DND-41 (cell line): ENCODE measurements around the gene NSMF.

Experiments
- ATAC-seq: fragments of 200-7000 bp; cut with Tn5 transposase; 3 replicates; pipeline ENCODE4 v1.9.1; 2021; ENCODE audit warnings: low read depth; ENCODE audit not compliant: insufficient read depth
- DNase-seq: peaks from one replicate; pipeline ENCODE4 v3.0.0-alpha.2; 2020
- H2AFZ ChIP-seq: 2 replicates; pipeline ENCODE4 v1.6.0; 2012; ENCODE audit warnings: low read depth, low read length
- H3K27ac ChIP-seq: 2 replicates; pipeline ENCODE4 v1.5.1; 2012; ENCODE audit warnings: low read length, inconsistent platforms
- H3K27me3 ChIP-seq: fragments of 200-600 bp; sonication (generic); 2 replicates; pipeline ENCODE4 v1.6.0; 2012; ENCODE audit warnings: low read length, mild to moderate bottlenecking, inconsistent platforms; ENCODE audit not compliant: insufficient read depth, poor library complexity
- H3K36me3 ChIP-seq: 2 replicates; pipeline ENCODE4 v1.5.1; 2012; ENCODE audit warnings: low read length, inconsistent platforms; ENCODE audit not compliant: insufficient read depth
- H3K4me1 ChIP-seq: 2 replicates; pipeline ENCODE4 v1.5.1; 2012; ENCODE audit warnings: mild to moderate bottlenecking, low read length; ENCODE audit not compliant: insufficient read depth
- H3K4me2 ChIP-seq: 2 replicates; pipeline ENCODE4 v1.6.0; 2012; ENCODE audit warnings: mild to moderate bottlenecking, moderate library complexity, low read length, inconsistent platforms; ENCODE audit not compliant: insufficient read depth
- H3K4me3 ChIP-seq, 2 experiments: fragments of 200-600 bp in 1 of 2; shearing (Covaris generic) in 1 of 2; 2 replicates each; pipeline ENCODE4 v1.5.1; 2012 to 2016; ENCODE audit warnings: inconsistent platforms in 2 of 2, low read length in 2 of 2, mild to moderate bottlenecking in 2 of 2, low read depth in 1 of 2, moderate library complexity in 1 of 2
- H3K79me2 ChIP-seq: 2 replicates; pipeline ENCODE4 v1.6.0; 2012; ENCODE audit warnings: low read length, inconsistent platforms; ENCODE audit not compliant: insufficient read depth
- H3K9ac ChIP-seq: 2 replicates; pipeline ENCODE4 v1.6.0; 2012; ENCODE audit warnings: low read depth, mild to moderate bottlenecking, inconsistent platforms, low read length, moderate library complexity
- H3K9me3 ChIP-seq: 2 replicates; pipeline ENCODE4 v1.5.1; 2012; ENCODE audit warnings: low read length, moderate library complexity, mild to moderate bottlenecking, inconsistent platforms; ENCODE audit not compliant: insufficient read depth, severe bottlenecking
- H4K20me1 ChIP-seq: 2 replicates; pipeline ENCODE4 v1.6.0; 2012; ENCODE audit warnings: low read length; ENCODE audit not compliant: insufficient read depth
- EZH2 ChIP-seq: IDR thresholded peaks from 3 replicates; pipeline ENCODE4 v1.6.1; 2012; ENCODE audit warnings: borderline replicate concordance, low read depth, mild to moderate bottlenecking, moderate library complexity, low read length, inconsistent platforms; ENCODE audit not compliant: severe bottlenecking
- TF ChIP-seq, protein P1 (sequence below): IDR thresholded peaks from 2 replicates; pipeline ENCODE4 v1.5.1; 2012; ENCODE audit warnings: borderline replicate concordance, low read length, moderate library complexity, mild to moderate bottlenecking; ENCODE audit not compliant: poor library complexity, severe bottlenecking; ENCODE audit errors: extremely low read depth

Gene NSMF

DNA sequence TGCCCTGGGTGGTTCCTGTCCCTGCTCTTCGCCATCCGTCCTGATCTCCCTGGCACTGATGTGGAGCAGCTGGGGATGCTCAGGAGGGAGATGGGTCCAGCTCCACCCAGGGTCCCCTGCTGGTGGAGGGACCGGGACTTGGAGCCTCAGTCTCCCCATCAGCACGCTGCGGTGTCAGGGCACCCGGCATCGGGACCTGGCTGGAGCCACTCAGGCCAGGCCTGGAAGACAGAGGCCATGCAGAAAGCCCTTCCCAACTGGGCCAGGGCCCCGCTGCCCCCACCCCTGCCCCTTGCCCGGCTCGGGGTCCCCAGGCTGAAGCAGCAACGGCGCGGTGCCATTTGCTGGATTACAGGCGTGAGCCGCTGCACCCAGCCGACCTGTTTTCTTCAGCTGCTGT lies 40.3 kb upstream of the NSMF start:
- no peak for ATAC-seq

DNA sequence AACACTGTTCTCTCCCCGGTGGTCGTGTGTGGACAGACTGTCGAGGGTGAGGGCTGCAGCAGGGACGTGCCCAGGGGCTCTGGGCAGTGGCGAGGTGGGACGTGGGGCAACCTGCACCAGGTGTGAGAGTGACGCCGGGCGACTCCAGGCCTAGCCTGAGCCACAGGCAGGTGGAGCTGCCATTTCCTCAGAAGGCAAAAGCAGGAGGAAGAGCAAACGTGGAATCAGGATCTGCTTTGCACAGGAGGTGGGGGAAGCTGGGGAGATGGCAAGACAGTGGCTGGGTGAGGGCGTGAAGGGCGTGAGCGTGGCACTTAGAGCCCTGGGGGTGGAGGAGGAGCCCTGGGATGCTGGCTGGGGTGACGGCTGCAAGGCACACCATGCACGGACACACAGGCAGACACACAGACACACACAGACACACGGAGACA lies 39.6 kb upstream of the NSMF start:
- Histone ChIP-seq H3K27ac (no peak overlapping the region), H3K9ac (no peak overlapping the region), H3K36me3 (no peaks in the 10 kb centered on the region), H3K4me2 (no peak overlapping the region), H3K4me1 (no peaks in the 10 kb centered on the region), H2AFZ (no peak overlapping the region), H3K9me3 (no peaks in the 10 kb centered on the region), H3K79me2 (no peaks in the 10 kb centered on the region), H3K4me3 (no peak overlapping the region), H3K27me3 (no peaks in the 10 kb centered on the region), H4K20me1 (peaks cover 13% of the 10 kb centered on the region; the same call in 1 of the 2 replicates)
- DNase-seq (no peak), ATAC-seq (no peak)
- TF ChIP-seq, protein P1, sequence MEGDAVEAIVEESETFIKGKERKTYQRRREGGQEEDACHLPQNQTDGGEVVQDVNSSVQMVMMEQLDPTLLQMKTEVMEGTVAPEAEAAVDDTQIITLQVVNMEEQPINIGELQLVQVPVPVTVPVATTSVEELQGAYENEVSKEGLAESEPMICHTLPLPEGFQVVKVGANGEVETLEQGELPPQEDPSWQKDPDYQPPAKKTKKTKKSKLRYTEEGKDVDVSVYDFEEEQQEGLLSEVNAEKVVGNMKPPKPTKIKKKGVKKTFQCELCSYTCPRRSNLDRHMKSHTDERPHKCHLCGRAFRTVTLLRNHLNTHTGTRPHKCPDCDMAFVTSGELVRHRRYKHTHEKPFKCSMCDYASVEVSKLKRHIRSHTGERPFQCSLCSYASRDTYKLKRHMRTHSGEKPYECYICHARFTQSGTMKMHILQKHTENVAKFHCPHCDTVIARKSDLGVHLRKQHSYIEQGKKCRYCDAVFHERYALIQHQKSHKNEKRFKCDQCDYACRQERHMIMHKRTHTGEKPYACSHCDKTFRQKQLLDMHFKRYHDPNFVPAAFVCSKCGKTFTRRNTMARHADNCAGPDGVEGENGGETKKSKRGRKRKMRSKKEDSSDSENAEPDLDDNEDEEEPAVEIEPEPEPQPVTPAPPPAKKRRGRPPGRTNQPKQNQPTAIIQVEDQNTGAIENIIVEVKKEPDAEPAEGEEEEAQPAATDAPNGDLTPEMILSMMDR, result no peak
- no peak for TF ChIP-seq EZH2

More for the DNA sequence above, 40.3 kb upstream of the NSMF start:
- no peak for DNase-seq
- no peaks in the 10 kb centered on the region for H3K79me2 ChIP-seq
- no peak for TF ChIP-seq EZH2
- TF ChIP-seq, protein P1, result no peak
- no peaks in the 10 kb centered on the region for H3K36me3 ChIP-seq
- no peak overlapping the region for H3K27ac ChIP-seq
- peaks cover 13% of the 10 kb centered on the region; the same call in 1 of the 2 replicates for H4K20me1 ChIP-seq
- no peak overlapping the region for H3K4me3 ChIP-seq
- no peaks in the 10 kb centered on the region for H3K4me1 ChIP-seq
- no peak overlapping the region for H3K4me2 ChIP-seq
- H2AFZ ChIP-seq, result no peak overlapping the region
- no peak overlapping the region for H3K9ac ChIP-seq
- no peaks in the 10 kb centered on the region for H3K27me3 ChIP-seq
- H3K9me3 ChIP-seq, result no peaks in the 10 kb centered on the region

DNA sequence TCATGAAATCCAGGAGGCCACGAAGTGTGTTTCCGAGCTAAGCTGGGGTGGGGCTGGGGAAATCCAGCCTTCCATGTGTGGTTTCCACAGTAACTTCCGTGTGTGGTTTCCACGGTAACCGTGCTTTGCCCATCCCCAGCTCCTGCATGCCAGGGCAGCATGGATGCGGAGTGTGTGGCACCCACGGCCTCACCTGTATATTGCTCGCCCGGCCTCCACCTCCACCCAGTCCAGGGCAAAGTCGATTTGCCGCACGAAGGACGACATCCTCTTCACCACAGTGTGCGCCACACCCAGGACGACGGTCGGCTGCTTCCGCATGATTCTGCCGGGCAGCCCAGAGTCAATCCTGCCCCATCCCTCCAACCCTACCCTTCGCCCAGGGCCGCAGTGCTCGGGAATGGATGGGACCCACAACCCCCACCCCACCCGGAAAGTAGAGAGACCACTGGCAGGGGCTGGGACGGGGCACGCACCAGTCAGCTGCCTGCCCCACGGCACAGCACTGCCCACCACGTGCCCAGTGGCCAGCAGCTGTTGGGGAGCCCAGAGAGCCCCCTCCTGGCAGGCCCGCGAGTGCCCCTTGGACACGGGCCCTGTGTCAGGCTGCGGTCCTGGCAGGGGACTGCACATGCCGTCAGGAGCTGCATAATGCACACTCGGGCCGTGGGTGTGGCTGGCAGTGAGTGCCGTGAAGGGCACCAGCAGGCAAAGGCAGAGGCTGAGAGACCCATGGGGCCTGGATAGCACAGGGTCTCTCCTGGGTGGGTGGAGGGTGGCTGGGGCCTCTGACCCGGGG lies 39.0 kb upstream of the NSMF start:
- ATAC-seq (no peak), DNase-seq (no peak)
- H3K79me2 ChIP-seq, result no peaks in the 10 kb centered on the region
- H3K9me3 ChIP-seq, result no peaks in the 10 kb centered on the region
- no peak overlapping the region for H3K4me2 ChIP-seq
- peaks cover 13% of the 10 kb centered on the region; the same call in 1 of the 2 replicates for H4K20me1 ChIP-seq
- no peaks in the 10 kb centered on the region for H3K27me3 ChIP-seq
- no peak overlapping the region for H3K27ac ChIP-seq
- H3K4me3 ChIP-seq, result no peak overlapping the region
- no peaks in the 10 kb centered on the region for H3K4me1 ChIP-seq
- no peak overlapping the region for H2AFZ ChIP-seq
- no peaks in the 10 kb centered on the region for H3K36me3 ChIP-seq
- H3K9ac ChIP-seq, result no peak overlapping the region
- TF ChIP-seq, protein P1, result no peak
